ENCODE data around the gene NEURL1B.

NEURL1B gene

GRCh38 chr5:172610643-172611042, 30.4 kb upstream of the NEURL1B start:
- DNase-seq, result no peak

GRCh38 chr5:172611913-172612312, 29.1 kb upstream of the NEURL1B start:
- DNase-seq, result no peak

- DNase-seq, result no peak
These were observed 28.3 kb upstream of the NEURL1B start for GRCh38 chr5:172612771-172613170.

GRCh38 chr5:172616136-172616535, 24.9 kb upstream of the NEURL1B start:
- no peak for DNase-seq

GRCh38 chr5:172616730-172617129, 24.3 kb upstream of the NEURL1B start:
- no peak for DNase-seq

GRCh38 chr5:172617817-172618216, 23.2 kb upstream of the NEURL1B start:
- DNase-seq, result no peak

- DNase-seq, result no peak
These were observed 22.3 kb upstream of the NEURL1B start for GRCh38 chr5:172618574-172619365.

- no peak for DNase-seq
These were observed 20.6 kb upstream of the NEURL1B start for GRCh38 chr5:172620506-172620905.

GRCh38 chr5:172622091-172623046, 18.7 kb upstream of the NEURL1B start:
- no peak for DNase-seq

- DNase-seq, result no peak
These were observed 17.6 kb upstream of the NEURL1B start for GRCh38 chr5:172623313-172623980.

- DNase-seq, result no peak
These were observed 16.7 kb upstream of the NEURL1B start for GRCh38 chr5:172624083-172624995.

- DNase-seq, result no peak
These were observed 15.8 kb upstream of the NEURL1B start for GRCh38 chr5:172624996-172625964.

GRCh38 chr5:172626031-172626581, 15.0 kb upstream of the NEURL1B start:
- no peak for DNase-seq

- DNase-seq, result no peak
These were observed 11.0 kb upstream of the NEURL1B start for GRCh38 chr5:172630082-172630481.

- DNase-seq, result no peak
These were observed 10.6 kb upstream of the NEURL1B start for GRCh38 chr5:172630482-172630881.

GRCh38 chr5:172630986-172631385, 10.1 kb upstream of the NEURL1B start:
- DNase-seq, result no peak

GRCh38 chr5:172632346-172633092, 8.5 kb upstream of the NEURL1B start:
- no peak for DNase-seq

GRCh38 chr5:172633403-172633970, 7.6 kb upstream of the NEURL1B start:
- DNase-seq, result no peak

- DNase-seq, result no peak
These were observed 6.8 kb upstream of the NEURL1B start for GRCh38 chr5:172634106-172634899.

Data from femur (tissue), 1 donor.